Activated naive CD8-positive, alpha-beta T cell treated with anti-CD3 and anti-CD28 coated beads, Interleukin-2, amount 10 ng/mL, durations not matched to agents 7 days and 5 days (primary cell): ENCODE measurements around the gene EFNB2. TPM values are rescaled to one million over a fixed set of nuclear protein-coding genes. Genes with fewer than 3 reads are reported as not detected.
A peak's percentile ranks its signal among the peaks of the same experiment; 100 is the strongest.

ENCODE experiments used
- ATAC-seq: fragments of 150-1000 bp; cut with Tn5 transposase; one replicate; pipeline ENCODE4 v1.10.0; 2021; ENCODE audit warnings: low read depth, moderate library complexity
- POLR2A ChIA-PET: fragments of 350-600 bp; sonication (Branson Sonifier 250); formaldehyde crosslinking; loops from one replicate; lab custom pipeline; 2021; ENCODE audit warnings: antibody characterized with exemption; lab: Charles Lee
- DNase-seq: peaks from one replicate; pipeline ENCODE4 v3.0.0; 2021
- H3K27ac Mint-ChIP-seq: one replicate; pipeline ENCODE4 v1.8.0; 2022; ENCODE audit warnings: mild to moderate bottlenecking, mixed read lengths
- H3K27me3 Mint-ChIP-seq: one replicate; pipeline ENCODE4 v1.8.0; 2022; ENCODE audit warnings: mild to moderate bottlenecking, moderate library complexity, mixed read lengths
- H3K36me3 Mint-ChIP-seq: one replicate; pipeline ENCODE4 v1.8.0; 2021; ENCODE audit warnings: mild to moderate bottlenecking, mixed read lengths
- H3K4me1 Mint-ChIP-seq: one replicate; pipeline ENCODE4 v1.8.0; 2021; ENCODE audit warnings: mixed read lengths
- H3K4me3 Mint-ChIP-seq: one replicate; pipeline ENCODE4 v1.8.0; 2022; ENCODE audit warnings: mild to moderate bottlenecking, moderate library complexity, mixed read lengths
- H3K9me3 Mint-ChIP-seq: one replicate; pipeline ENCODE4 v1.8.0; 2021; ENCODE audit warnings: mixed read lengths
- total RNA-seq, 2 experiments: library from RNA; stranded (reverse); gene quantifications; one replicate each; pipeline ENCODE4 v1.2.3, GENCODE V29; 2021

EFNB2 gene
- under 1 TPM; 0.14 to 0.23 TPM for total RNA-seq

DNA sequence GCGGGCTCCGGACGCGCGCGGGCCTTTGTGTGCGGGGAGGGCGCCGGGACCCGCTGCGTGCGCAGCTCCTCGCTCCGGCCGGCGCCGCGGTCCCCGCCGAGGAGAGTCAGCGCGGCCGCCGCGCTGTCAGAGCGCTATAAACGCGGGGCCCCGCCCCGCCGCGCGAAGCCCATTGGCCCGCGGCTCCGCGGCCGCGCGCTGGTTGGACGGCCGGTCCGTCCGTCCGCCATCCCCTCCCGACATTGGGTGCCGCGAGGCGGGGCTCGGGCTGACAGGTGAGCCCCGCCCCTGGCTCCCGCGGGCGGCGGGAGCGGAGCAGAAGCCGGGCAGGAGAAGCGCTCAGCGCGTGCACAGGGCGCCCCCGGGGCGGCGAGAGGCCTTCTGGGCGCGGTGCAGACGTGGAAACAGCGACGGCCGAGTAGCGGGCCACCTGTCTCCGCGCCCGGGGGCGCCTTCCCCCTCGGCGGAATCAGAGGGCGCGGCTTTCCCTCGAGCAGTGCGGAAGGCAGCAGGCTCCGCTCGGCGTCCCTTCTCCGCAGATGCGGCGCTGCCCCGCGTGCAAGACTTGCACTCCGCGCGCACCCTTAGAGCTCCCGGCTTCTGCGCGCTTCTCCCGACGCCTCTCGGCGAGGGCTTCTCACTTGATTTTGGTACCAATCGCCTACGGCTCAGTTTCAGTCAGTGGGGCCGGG is at the start of gene EFNB2:
Gene EFNB2, minus strand, starts transcription at position 111 of the 692 bp plus-strand sequence. CDS start 698 bp downstream, outside the sequence.
- peaks cover 32% of the 10 kb centered on the region for H3K27me3 Mint-ChIP-seq
- H3K9me3 Mint-ChIP-seq, result no peaks in the 10 kb centered on the region
- DNase-seq, result peak; percentile 92
- no peak within 1 kb of the TSS for H3K27ac Mint-ChIP-seq
- H3K4me1 Mint-ChIP-seq, result peaks cover 12% of the 10 kb centered on the region
- POLR2A ChIA-PET, result interaction anchor here (0.7 to 2.1 kb wide), 2 partner anchors 32 to 363 kb away, joined by 3 to 15 read pairs; partner anchors contain the start of gene ARGLU1
- peaks cover 2% of the 10 kb centered on the region for H3K36me3 Mint-ChIP-seq
- peak within 1 kb of the TSS; percentile 87 for H3K4me3 Mint-ChIP-seq
- peak; percentile 96 for ATAC-seq

- Mint-ChIP-seq H3K4me3 (no peak overlapping the region), H3K27me3 (no peaks in the 10 kb centered on the region), H3K27ac (no peak overlapping the region), H3K4me1 (no peaks in the 10 kb centered on the region), H3K36me3 (peaks cover 3% of the 10 kb centered on the region), H3K9me3 (peaks cover 6% of the 10 kb centered on the region)
- DNase-seq, result no peak
- no peak for ATAC-seq
- POLR2A ChIA-PET, result interaction anchor here (0.6 kb wide), 1 partner anchor 13 kb away, joined by 3 read pairs; no protein-coding TSS in a partner anchor
Observed at GRCh38 chr13:106581225-106581624, 45.8 kb upstream of the EFNB2 start.

GRCh38 chr13:106575896-106576295 is 40.4 kb upstream of the EFNB2 start:
- POLR2A ChIA-PET, result no interaction called here
- Mint-ChIP-seq H3K9me3 (peaks cover 5% of the 10 kb centered on the region), H3K4me3 (no peak overlapping the region), H3K36me3 (peaks cover 6% of the 10 kb centered on the region), H3K27ac (no peak overlapping the region), H3K27me3 (no peaks in the 10 kb centered on the region), H3K4me1 (peaks cover 2% of the 10 kb centered on the region)
- DNase-seq (no peak), ATAC-seq (no peak)

GRCh38 chr13:106573868-106574267 is 38.4 kb upstream of the EFNB2 start:
- Mint-ChIP-seq H3K4me3 (no peak overlapping the region), H3K36me3 (peaks cover 10% of the 10 kb centered on the region), H3K27ac (no peak overlapping the region), H3K27me3 (no peaks in the 10 kb centered on the region), H3K9me3 (peaks cover 5% of the 10 kb centered on the region), H3K4me1 (peaks cover 2% of the 10 kb centered on the region)
- ATAC-seq (no peak), DNase-seq (no peak)
- POLR2A ChIA-PET, result no interaction called here

- Mint-ChIP-seq H3K4me1 (peaks cover 6% of the 10 kb centered on the region), H3K36me3 (peaks cover 10% of the 10 kb centered on the region), H3K27me3 (no peaks in the 10 kb centered on the region), H3K27ac (no peak overlapping the region), H3K4me3 (no peak overlapping the region), H3K9me3 (peaks cover 5% of the 10 kb centered on the region)
- POLR2A ChIA-PET, result no interaction called here
- no peak for ATAC-seq
- no peak for DNase-seq
Observed at GRCh38 chr13:106573284-106573846, 37.9 kb upstream of the EFNB2 start.

DNA sequence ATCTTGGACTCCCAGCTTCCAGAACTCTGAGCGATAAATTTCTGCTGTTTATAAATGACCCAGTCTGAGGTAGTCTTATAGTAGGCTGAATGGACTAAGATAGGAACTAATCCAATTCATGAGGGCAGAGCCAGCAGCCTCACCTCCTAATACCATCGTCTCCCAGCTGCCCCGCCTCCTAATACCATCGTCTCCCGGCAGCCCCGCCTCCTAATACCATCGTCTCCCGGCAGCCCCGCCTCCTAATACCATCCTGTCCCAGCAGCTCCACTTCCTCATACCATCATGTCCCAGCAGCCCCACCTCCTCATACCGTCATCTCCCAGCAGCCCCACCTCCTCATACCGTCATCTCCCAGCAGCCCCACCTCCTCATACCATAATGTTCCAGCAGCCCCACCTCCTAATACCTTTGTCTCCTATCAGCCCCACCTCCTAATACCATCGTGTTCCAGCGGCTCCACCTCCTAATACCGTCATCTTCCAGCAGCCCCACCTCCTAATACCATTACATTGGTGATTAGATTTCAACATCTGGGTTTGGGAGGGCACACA is 34.9 kb upstream of the EFNB2 start:
- ATAC-seq, result no peak
- H3K4me3 Mint-ChIP-seq, result no peak overlapping the region
- POLR2A ChIA-PET, result no interaction called here
- H3K27ac Mint-ChIP-seq, result no peak overlapping the region
- DNase-seq, result no peak
- H3K27me3 Mint-ChIP-seq, result no peaks in the 10 kb centered on the region
- peaks cover 3% of the 10 kb centered on the region for H3K9me3 Mint-ChIP-seq
- peaks cover 13% of the 10 kb centered on the region for H3K36me3 Mint-ChIP-seq
- peaks cover 20% of the 10 kb centered on the region for H3K4me1 Mint-ChIP-seq

- no peak for ATAC-seq
Observed at GRCh38 chr13:106569233-106570095, 34.0 kb upstream of the EFNB2 start.

GRCh38 chr13:106568299-106569003 is 33.0 kb upstream of the EFNB2 start:
- peak overlapping the region; percentile 91 for H3K27ac Mint-ChIP-seq
- POLR2A ChIA-PET, result interaction anchor here (0.7 to 2.2 kb wide), 3 partner anchors 12 to 33 kb away, joined by 3 to 15 read pairs (median 5); partner anchors contain the start of gene EFNB2
- peaks cover 11% of the 10 kb centered on the region for H3K36me3 Mint-ChIP-seq
- H3K27me3 Mint-ChIP-seq, result no peaks in the 10 kb centered on the region
- ATAC-seq (peak; percentile 25), DNase-seq (no peak)
- H3K4me3 Mint-ChIP-seq, result peak overlapping the region; percentile 100
- no peaks in the 10 kb centered on the region for H3K9me3 Mint-ChIP-seq
- H3K4me1 Mint-ChIP-seq, result peaks cover 36% of the 10 kb centered on the region

More at GRCh38 chr13:106569233-106570095, 34.0 kb upstream of the EFNB2 start:
- Mint-ChIP-seq H3K27ac (no peak overlapping the region), H3K9me3 (no peaks in the 10 kb centered on the region), H3K4me1 (peaks cover 27% of the 10 kb centered on the region), H3K36me3 (peaks cover 16% of the 10 kb centered on the region), H3K27me3 (no peaks in the 10 kb centered on the region), H3K4me3 (no peak overlapping the region)
- POLR2A ChIA-PET, result no interaction called here
- no peak for DNase-seq

DNA sequence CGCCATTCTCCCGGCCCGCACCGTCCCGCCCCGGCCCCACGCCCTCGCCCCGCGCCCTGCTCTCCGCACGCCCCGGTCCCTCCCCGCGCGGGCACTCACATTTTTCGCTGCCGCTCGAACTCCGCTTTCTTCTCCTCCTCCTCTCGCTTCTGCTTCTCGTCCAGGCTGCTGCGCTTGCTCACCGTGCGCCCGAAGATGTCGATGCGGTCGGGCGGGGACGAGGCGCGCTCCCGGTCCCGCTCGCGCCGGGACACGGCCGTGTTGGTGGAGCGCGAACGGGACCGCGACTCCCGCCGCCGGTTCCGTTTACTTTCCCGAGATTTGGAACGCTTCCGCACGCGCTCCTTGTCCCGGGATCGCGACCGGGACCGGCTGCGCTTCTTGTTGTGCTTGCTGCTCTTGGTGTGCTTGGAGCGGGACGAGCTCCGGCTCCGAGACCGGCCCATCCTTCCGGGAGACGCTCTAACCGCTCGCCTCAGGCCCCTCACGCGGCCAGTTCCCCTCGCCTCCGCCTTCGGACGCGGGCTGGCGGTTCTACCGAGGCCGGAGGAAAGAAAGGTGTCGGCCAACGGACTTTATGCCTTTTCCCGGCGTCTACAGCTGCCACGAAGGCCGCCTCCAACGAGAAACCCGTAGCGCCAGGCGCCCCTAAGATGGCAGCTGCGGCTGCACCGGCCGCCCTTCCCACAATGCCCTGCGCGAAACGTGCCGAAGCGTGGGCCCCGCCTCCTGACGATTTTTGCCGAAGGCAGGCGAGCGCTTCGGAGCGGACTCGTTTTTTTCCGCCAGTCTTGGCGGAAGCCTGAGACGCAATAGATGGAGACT is 32.2 kb upstream of the EFNB2 start, which contains the start of gene ARGLU1:
Gene ARGLU1, minus strand, starts transcription at position 664 of the 825 bp plus-strand sequence. Its CDS starts 218 bp downstream, at position 446.
- Mint-ChIP-seq H3K27me3 (no peaks in the 10 kb centered on the region), H3K4me3 (peak within 1 kb of the TSS; percentile 100), H3K27ac (peak within 1 kb of the TSS; percentile 91), H3K9me3 (no peaks in the 10 kb centered on the region), H3K4me1 (peaks cover 38% of the 10 kb centered on the region), H3K36me3 (peaks cover 11% of the 10 kb centered on the region)
- POLR2A ChIA-PET, result interaction anchor here (0.7 to 2.2 kb wide), 5 partner anchors 13 to 32 kb away, joined by 3 to 15 read pairs (median 4); partner anchors contain the start of gene EFNB2
- ATAC-seq (peak; percentile 79), DNase-seq (peak; percentile 98)

GRCh38 chr13:106566641-106567473 is 31.4 kb upstream of the EFNB2 start:
- peak overlapping the region; percentile 91 for H3K27ac Mint-ChIP-seq
- peaks cover 12% of the 10 kb centered on the region for H3K36me3 Mint-ChIP-seq
- H3K4me1 Mint-ChIP-seq, result peaks cover 43% of the 10 kb centered on the region
- no peak for DNase-seq
- POLR2A ChIA-PET, result interaction anchor here (0.7 to 2.2 kb wide), 4 partner anchors 8 to 31 kb away, joined by 3 to 15 read pairs (median 4); partner anchors contain the start of gene EFNB2
- H3K4me3 Mint-ChIP-seq, result peak overlapping the region; percentile 100
- no peaks in the 10 kb centered on the region for H3K9me3 Mint-ChIP-seq
- ATAC-seq, result peak; percentile 44
- H3K27me3 Mint-ChIP-seq, result no peaks in the 10 kb centered on the region

DNA sequence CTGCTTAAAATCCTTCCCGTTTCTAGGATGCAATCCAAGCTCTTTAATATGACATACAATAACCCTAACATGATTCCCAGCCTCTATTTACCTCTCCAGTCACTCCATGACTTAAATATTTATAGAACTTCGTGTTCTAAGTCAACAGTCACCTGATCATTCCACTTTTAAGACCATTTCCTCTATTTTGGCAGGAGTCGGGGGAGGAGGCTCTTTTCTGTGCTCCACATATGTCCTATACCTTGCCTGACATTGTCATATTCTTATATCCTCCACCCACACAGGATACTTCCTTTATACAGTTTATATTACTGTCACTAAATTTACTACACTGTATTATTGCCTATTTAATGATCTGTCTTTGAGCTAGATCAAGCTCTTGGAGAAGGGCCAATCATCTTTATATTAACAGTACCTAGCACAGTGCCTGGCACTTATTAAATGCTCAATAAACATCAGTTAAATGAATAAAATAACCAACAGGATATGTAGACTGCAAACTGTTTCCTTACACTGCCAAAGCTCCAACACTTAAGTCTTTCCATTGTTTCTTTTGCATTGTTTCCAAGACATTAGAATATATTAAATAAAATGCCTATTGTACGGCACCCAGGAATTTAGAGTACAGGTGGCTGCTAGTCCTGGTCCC is 29.8 kb upstream of the EFNB2 start:
- H3K27ac Mint-ChIP-seq, result peak overlapping the region; percentile 54
- H3K27me3 Mint-ChIP-seq, result no peaks in the 10 kb centered on the region
- peaks cover 9% of the 10 kb centered on the region for H3K36me3 Mint-ChIP-seq
- ATAC-seq (no peak), DNase-seq (no peak)
- H3K4me3 Mint-ChIP-seq, result peak overlapping the region; percentile 100
- peaks cover 50% of the 10 kb centered on the region for H3K4me1 Mint-ChIP-seq
- POLR2A ChIA-PET, result no interaction called here
- H3K9me3 Mint-ChIP-seq, result no peaks in the 10 kb centered on the region
